RWPE2 (cell line): Measurements from ENCODE around the gene PFKP.

Experiments
- ATAC-seq: fragments of 200-7000 bp; cut with Tn5 transposase; 3 replicates; pipeline ENCODE4 v1.9.1; 2021; ENCODE audit warnings: low read depth
- DNase-seq: peaks from one replicate; pipeline ENCODE4 v3.0.0-alpha.2; 2020; ENCODE audit warnings: low spot score
- H3K27ac ChIP-seq: fragments of 450-650 bp; 2 replicates; pipeline ENCODE4 v1.5.1; 2017; ENCODE audit warnings: mild to moderate bottlenecking; ENCODE audit not compliant: poor library complexity, severe bottlenecking
- H3K27me3 ChIP-seq: fragments of 250-450 bp; sonication (Bioruptor Pico); 2 replicates; pipeline ENCODE4 v1.5.1; 2021; ENCODE audit warnings: mild to moderate bottlenecking, moderate library complexity; ENCODE audit not compliant: insufficient read depth, poor library complexity, severe bottlenecking
- H3K36me3 ChIP-seq: fragments of 250-450 bp; sonication (Bioruptor Pico); 2 replicates; pipeline ENCODE4 v1.5.1; 2020; ENCODE audit warnings: low read depth, mild to moderate bottlenecking, moderate library complexity
- H3K4me1 ChIP-seq: fragments of 250-450 bp; sonication (Bioruptor Pico); 2 replicates; pipeline ENCODE4 v1.5.1; 2021; ENCODE audit warnings: mild to moderate bottlenecking, moderate library complexity; ENCODE audit not compliant: insufficient read depth, poor library complexity, severe bottlenecking
- H3K4me3 ChIP-seq: fragments of 250-450 bp; sonication (Bioruptor Pico); 2 replicates; pipeline ENCODE4 v1.5.1; 2021; ENCODE audit warnings: mild to moderate bottlenecking, moderate library complexity; ENCODE audit not compliant: severe bottlenecking
- H3K9me3 ChIP-seq: fragments of 250-450 bp; sonication (Bioruptor Pico); 2 replicates; pipeline ENCODE4 v1.5.1; 2021; ENCODE audit warnings: mild to moderate bottlenecking, moderate library complexity; ENCODE audit not compliant: severe bottlenecking
- TF ChIP-seq, protein P1 (sequence below): fragments of 450-650 bp; IDR thresholded peaks from one replicate; pipeline ENCODE4 v1.5.1; 2017; ENCODE audit warnings: mild to moderate bottlenecking, moderate library complexity; ENCODE audit not compliant: poor library complexity, severe bottlenecking

PFKP gene

DNA sequence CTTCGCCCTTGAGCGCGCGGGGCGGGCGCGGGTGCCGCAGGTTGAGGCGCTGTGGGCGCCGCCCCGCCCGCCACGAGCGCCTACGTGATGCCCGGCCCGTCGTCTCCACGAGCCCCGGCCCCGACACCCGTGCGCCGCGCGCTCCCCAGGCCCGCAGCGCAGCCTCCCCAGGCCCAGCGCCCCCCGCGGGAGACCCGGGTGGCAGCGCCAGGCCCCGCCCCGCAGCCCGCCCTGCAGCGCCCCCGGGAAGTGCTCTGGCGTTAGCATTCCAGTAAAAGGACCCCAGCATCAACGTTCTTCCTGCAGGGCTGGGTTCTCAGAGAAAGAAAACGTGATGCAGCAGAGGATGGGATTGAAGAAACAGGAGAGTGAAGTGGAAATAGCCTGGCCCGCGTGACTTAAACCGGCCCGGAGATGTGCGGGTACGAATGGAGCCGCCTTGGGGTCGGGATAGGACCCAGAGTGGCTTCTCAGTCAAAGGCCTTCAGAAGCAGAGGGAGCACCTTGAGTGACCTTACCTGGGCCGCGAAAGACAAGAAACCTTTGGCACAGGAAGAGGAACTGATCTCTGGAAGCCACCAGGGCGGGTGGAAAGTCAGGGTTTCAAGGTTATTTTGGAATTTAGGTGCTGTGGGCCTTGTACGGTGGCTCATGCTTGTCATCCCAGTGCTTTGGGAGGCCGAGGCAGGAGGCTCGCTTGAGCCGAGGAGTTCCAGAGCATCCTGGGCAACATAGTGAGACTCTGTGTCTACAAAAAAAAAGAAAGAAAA, 1.8 kb downstream of the PFKP start:
- H3K9me3 ChIP-seq: no peaks in the 10 kb centered on the region
- peak overlapping the region; percentile 64 for H3K27ac ChIP-seq
- ATAC-seq: no peak
- no peak for DNase-seq
- TF ChIP-seq, protein P1, sequence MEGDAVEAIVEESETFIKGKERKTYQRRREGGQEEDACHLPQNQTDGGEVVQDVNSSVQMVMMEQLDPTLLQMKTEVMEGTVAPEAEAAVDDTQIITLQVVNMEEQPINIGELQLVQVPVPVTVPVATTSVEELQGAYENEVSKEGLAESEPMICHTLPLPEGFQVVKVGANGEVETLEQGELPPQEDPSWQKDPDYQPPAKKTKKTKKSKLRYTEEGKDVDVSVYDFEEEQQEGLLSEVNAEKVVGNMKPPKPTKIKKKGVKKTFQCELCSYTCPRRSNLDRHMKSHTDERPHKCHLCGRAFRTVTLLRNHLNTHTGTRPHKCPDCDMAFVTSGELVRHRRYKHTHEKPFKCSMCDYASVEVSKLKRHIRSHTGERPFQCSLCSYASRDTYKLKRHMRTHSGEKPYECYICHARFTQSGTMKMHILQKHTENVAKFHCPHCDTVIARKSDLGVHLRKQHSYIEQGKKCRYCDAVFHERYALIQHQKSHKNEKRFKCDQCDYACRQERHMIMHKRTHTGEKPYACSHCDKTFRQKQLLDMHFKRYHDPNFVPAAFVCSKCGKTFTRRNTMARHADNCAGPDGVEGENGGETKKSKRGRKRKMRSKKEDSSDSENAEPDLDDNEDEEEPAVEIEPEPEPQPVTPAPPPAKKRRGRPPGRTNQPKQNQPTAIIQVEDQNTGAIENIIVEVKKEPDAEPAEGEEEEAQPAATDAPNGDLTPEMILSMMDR: peak; percentile 16
- no peaks in the 10 kb centered on the region for H3K27me3 ChIP-seq
- H3K4me3 ChIP-seq: peak overlapping the region; percentile 93
- peaks cover 39% of the 10 kb centered on the region for H3K4me1 ChIP-seq
- peaks cover 48% of the 10 kb centered on the region for H3K36me3 ChIP-seq

DNA sequence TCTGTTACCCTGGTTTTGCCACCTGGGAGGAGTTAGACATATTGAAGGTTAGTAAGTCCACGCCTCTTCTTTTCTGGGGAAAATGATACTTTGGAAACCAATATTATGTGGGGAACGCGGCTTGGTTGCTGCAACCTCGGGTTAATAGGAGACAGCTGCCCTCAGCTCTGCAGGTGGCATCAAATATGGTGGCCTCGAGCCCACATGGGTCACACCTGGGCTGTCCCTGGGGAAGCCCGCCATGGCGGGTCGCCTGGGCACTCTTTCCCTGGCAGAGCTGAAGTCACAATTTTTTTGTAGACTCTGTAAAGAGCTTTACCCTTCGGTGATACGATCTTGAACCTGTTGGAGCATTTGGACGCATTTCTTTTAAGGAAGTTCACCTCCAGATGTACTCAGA, 2.5 kb downstream of the PFKP start:
- Histone ChIP-seq H3K4me1 (peaks cover 39% of the 10 kb centered on the region), H3K9me3 (no peaks in the 10 kb centered on the region), H3K27me3 (no peaks in the 10 kb centered on the region), H3K4me3 (peak overlapping the region; percentile 93), H3K27ac (peak overlapping the region; percentile 64), H3K36me3 (peaks cover 53% of the 10 kb centered on the region)
- TF ChIP-seq, protein P1: no peak
- DNase-seq (no peak), ATAC-seq (no peak)

DNA sequence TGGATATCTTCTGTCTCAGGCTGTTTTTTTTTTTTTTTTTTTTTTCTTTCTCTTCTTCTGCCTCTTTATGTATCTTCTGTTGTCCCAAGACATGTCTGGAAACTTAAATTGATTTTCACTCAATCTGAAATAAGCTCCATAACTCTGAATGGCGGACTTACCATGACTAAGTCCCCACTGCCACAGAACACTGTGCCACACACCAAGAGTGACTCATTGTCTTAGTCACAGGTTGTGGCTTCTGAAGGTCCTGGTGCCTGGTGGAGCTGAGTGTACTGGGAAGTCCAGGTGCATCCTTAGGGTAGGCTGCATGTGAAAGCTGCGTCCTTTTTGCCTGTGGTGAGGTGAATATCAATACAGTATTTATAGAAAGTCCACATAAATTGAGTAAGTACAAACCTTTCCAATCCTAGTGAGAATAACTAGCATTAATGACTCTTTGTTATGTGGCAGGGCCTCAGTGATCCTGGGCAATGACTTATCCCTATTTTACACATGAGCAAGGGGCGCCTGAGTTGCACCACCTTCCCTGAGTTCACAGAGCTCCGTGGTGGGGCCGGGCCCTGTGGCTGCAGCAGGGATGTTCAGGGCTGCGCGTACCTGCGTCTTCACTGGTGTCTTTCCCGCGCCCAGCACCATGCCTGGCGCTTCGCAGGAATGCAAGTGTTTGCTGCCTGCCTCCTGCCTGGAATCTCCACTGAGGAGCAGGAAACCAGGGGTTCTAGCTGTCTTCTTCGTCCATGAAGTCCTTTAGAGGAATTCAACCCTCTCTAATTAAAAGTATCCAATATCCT, 4.3 kb downstream of the PFKP start:
- H3K4me1 ChIP-seq: peaks cover 39% of the 10 kb centered on the region
- DNase-seq (no peak), ATAC-seq (peak; percentile 62)
- no peaks in the 10 kb centered on the region for H3K9me3 ChIP-seq
- no peaks in the 10 kb centered on the region for H3K27me3 ChIP-seq
- H3K4me3 ChIP-seq: no peak overlapping the region
- TF ChIP-seq, protein P1: no peak
- H3K27ac ChIP-seq: peak overlapping the region; percentile 64
- H3K36me3 ChIP-seq: peaks cover 65% of the 10 kb centered on the region

DNA sequence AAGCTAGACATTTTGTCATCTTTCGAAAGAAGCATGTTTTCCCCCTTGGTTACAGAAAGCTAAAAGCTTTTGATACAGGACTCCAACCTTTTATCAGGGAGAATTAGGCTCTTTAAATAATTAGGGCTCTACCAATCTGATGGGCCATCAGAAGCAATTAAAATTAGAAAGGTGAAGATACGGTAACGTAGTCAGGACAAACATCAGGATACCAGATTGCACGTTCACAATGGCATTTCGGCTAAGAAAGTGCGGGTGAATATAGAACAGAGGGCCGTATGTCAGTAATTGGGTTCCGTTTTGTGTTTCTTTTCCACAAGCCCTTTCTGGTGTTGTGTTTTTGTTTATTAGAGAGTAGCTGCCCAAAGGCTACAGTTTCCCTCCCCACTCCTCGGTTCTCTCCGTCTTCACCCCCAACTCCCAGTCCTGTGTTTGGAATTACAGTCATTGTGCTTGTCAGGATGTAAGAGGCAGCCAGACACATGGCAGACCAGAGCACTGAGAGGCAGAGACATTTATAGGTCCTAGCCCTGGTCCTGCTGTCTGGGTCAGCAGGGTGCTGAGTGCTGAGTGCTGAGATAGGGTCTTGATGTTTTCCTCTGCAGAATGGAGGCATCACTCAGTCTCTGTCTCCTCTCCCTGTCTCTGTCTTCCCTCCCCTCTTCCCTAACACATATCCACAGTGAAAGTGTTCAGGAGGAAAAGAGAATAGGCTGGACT, 5.5 kb downstream of the PFKP start:
- H3K9me3 ChIP-seq: no peaks in the 10 kb centered on the region
- H3K27me3 ChIP-seq: no peaks in the 10 kb centered on the region
- ATAC-seq (no peak), DNase-seq (no peak)
- H3K4me1 ChIP-seq: peaks cover 39% of the 10 kb centered on the region
- TF ChIP-seq, protein P1: no peak
- peak overlapping the region; percentile 64 for H3K27ac ChIP-seq
- no peak overlapping the region for H3K4me3 ChIP-seq
- H3K36me3 ChIP-seq: peaks cover 69% of the 10 kb centered on the region
